ENCODE results near the gene CTNNBL1.

CTNNBL1 gene

GRCh38 chr20:37863289-37863688 lies 169.5 kb downstream of the CTNNBL1 start:
- in situ Hi-C loops (cut with HindIII; ENCODE audit: low pct_ligation_motif_present, low sequenced_read_pairs) = no loop called here
- no peaks in the 10 kb centered on the region for H3K27me3 ChIP-seq (replicated peaks)
- DNase-seq = no peak
- H3K27ac ChIP-seq = no peak overlapping the region
- H3K36me3 ChIP-seq (replicated peaks) = peaks cover 8% of the 10 kb centered on the region
- no peak overlapping the region for H3K4me3 ChIP-seq (ENCODE audit: low read depth, low read length)
- TF ChIP-seq, protein P1, sequence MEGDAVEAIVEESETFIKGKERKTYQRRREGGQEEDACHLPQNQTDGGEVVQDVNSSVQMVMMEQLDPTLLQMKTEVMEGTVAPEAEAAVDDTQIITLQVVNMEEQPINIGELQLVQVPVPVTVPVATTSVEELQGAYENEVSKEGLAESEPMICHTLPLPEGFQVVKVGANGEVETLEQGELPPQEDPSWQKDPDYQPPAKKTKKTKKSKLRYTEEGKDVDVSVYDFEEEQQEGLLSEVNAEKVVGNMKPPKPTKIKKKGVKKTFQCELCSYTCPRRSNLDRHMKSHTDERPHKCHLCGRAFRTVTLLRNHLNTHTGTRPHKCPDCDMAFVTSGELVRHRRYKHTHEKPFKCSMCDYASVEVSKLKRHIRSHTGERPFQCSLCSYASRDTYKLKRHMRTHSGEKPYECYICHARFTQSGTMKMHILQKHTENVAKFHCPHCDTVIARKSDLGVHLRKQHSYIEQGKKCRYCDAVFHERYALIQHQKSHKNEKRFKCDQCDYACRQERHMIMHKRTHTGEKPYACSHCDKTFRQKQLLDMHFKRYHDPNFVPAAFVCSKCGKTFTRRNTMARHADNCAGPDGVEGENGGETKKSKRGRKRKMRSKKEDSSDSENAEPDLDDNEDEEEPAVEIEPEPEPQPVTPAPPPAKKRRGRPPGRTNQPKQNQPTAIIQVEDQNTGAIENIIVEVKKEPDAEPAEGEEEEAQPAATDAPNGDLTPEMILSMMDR (IDR thresholded peaks at IDR 0.05; ENCODE audit: low read depth, low read length, missing control alignments) = no peak

GRCh38 chr20:37864298-37864697 lies 170.5 kb downstream of the CTNNBL1 start:
- no peak overlapping the region for H3K27ac ChIP-seq
- TF ChIP-seq, protein P1 (IDR thresholded peaks at IDR 0.05; ENCODE audit: low read depth, low read length, missing control alignments) = no peak
- H3K36me3 ChIP-seq (replicated peaks) = peaks cover 8% of the 10 kb centered on the region
- no peak for DNase-seq
- in situ Hi-C loops (cut with HindIII; ENCODE audit: low pct_ligation_motif_present, low sequenced_read_pairs) = no loop called here
- no peaks in the 10 kb centered on the region for H3K27me3 ChIP-seq (replicated peaks)
- H3K4me3 ChIP-seq (ENCODE audit: low read depth, low read length) = no peak overlapping the region

DNA sequence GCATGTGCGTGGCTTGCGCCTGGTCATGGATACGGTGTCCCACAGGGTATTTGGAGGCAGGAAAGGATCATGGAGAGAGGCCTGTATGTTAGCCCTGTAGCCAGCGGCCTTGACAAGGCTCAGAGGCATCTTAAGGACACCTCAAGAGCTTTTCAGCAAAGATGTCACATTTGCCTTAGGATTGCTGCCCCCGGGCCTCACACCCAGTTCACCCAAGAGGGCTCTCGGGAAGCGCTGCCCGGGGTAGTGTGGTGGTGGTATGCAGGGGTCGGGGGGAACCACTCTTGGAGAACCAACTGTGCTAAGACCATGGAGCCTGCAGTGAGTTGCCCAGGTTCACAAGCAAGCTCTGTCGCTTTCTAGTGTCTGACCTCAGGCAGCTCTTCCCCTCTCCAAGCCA lies 172.2 kb downstream of the CTNNBL1 start:
- no peak for DNase-seq
- TF ChIP-seq, protein P1 (IDR thresholded peaks at IDR 0.05; ENCODE audit: low read depth, low read length, missing control alignments) = no peak
- Histone ChIP-seq H3K27ac (no peak overlapping the region), H3K27me3 (replicated peaks) (no peaks in the 10 kb centered on the region), H3K36me3 (replicated peaks) (peaks cover 2% of the 10 kb centered on the region), H3K4me3 (ENCODE audit: low read depth, low read length) (no peak overlapping the region)
- in situ Hi-C loops (cut with HindIII; ENCODE audit: low pct_ligation_motif_present, low sequenced_read_pairs) = no loop called here

- Histone ChIP-seq H3K27ac (no peak overlapping the region), H3K36me3 (replicated peaks) (no peaks in the 10 kb centered on the region), H3K4me3 (ENCODE audit: low read depth, low read length) (no peak overlapping the region), H3K27me3 (replicated peaks) (no peaks in the 10 kb centered on the region)
- in situ Hi-C loops (cut with HindIII; ENCODE audit: low pct_ligation_motif_present, low sequenced_read_pairs) = no loop called here
- TF ChIP-seq, protein P1 (IDR thresholded peaks at IDR 0.05; ENCODE audit: low read depth, low read length, missing control alignments) = no peak
- DNase-seq = no peak
Measured at GRCh38 chr20:37867289-37868195, 173.7 kb downstream of the CTNNBL1 start.

GRCh38 chr20:37868851-37869333 lies 175.1 kb downstream of the CTNNBL1 start:
- TF ChIP-seq, protein P1 (IDR thresholded peaks at IDR 0.05; ENCODE audit: low read depth, low read length, missing control alignments) = no peak
- no peak overlapping the region for H3K27ac ChIP-seq
- no peak overlapping the region for H3K4me3 ChIP-seq (ENCODE audit: low read depth, low read length)
- DNase-seq = no peak
- no peaks in the 10 kb centered on the region for H3K36me3 ChIP-seq (replicated peaks)
- H3K27me3 ChIP-seq (replicated peaks) = no peaks in the 10 kb centered on the region
- in situ Hi-C loops (cut with HindIII; ENCODE audit: low pct_ligation_motif_present, low sequenced_read_pairs) = no loop called here

Measured in brain microvascular endothelial cell (primary cell).